ENCODE data around the gene NCOA7.
"Not testable (repeated sequence)": the region's sequence is repeated elsewhere in the genome, so short reads cannot be mapped to it uniquely, and the experiment has no call there.

NCOA7 gene

GRCh38 chr6:125951323-125951722 is 160.6 kb downstream of the NCOA7 start:
- DNase-seq: no peak

GRCh38 chr6:125952764-125953501 is 162.2 kb downstream of the NCOA7 start:
- peak; percentile 19 for DNase-seq

DNA sequence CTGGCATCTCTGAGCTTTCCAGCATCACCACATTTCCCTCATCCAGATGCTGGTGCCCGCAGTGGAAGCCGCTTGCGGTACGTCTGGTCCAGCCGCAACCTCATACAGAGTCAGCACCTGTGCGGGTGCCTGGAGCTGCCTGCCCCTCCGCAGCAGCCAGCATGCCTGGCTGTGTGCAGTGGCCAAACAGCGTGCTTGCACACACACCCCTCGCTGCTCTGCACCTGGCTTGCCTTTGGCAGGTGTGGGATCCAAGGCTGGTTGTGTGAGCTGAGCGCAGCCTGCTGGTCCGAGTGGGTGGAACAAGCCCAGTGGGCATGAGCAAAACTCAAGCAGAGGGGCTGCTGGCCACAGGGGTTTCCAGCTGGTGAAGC is 162.7 kb downstream of the NCOA7 start:
- DNase-seq: no peak

- no peak for DNase-seq
Measured at GRCh38 chr6:125954735-125955339, 164.1 kb downstream of the NCOA7 start.

DNA sequence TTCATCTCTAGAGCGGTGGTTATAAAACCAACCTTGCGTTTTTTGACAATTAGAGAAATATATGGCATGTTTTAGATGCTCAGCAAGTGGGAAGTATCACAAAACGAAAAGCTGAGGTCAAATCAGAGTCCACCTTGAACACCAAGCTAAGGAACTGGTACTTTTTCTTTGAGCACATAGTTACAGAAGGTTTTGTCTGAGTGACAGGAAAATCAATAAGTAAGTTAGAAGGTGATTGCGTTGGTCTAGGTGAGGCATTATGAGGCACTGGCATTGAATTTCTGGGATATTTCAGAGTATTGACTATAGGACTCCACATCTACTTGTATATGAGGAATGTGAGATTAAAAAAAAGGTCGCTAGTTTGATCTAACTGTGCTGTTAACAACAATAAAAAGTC is 165.2 kb downstream of the NCOA7 start:
- DNase-seq: no peak

DNA sequence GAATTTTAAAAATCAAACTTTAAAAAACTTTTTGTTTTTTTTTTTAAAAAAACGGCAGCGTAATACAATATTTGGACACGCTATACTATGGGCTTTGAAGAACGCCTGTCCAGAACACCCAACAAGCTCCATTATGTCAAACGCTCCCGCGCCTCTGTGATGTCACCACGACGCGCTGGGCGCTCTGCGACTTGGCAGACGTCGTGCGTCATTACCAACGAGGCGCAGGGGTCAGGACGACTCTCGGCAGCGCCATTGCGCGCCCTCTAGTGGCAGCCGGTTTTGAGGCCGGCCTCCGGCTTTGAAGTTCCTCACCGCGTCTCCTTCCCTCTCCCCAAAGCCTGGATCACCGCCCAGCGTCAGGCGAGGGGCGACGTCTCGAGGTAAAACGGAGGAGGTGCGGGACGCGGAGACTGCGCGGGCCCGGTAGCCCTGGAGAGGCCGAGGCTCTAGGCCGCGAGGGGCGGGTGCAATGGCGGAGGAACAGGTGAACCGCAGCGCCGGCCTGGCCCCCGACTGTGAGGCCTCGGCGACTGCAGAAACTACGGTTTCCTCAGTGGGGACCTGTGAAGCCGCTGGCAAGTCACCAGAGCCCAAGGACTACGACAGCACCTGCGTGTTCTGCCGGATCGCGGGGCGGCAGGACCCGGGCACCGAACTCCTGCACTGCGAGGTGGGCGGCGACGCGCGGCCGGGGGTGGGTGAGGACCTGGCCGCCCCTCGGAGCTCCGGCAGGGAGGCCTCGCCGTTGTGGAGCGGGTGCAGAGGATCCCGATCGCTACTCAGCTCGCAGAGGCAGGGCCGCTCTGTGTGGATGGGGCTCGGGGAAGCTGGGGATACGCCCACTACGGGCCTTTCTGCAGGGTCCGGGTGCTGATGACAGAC is 166.0 kb downstream of the NCOA7 start, which contains the start of gene HINT3:
Gene HINT3, plus strand, starts transcription at position 265 of the 885 bp plus-strand sequence. Its CDS starts 208 bp downstream, at position 473.
- DNase-seq: peak; percentile 98

- DNase-seq: no peak
Measured at GRCh38 chr6:125957391-125957693, 166.6 kb downstream of the NCOA7 start.

DNA sequence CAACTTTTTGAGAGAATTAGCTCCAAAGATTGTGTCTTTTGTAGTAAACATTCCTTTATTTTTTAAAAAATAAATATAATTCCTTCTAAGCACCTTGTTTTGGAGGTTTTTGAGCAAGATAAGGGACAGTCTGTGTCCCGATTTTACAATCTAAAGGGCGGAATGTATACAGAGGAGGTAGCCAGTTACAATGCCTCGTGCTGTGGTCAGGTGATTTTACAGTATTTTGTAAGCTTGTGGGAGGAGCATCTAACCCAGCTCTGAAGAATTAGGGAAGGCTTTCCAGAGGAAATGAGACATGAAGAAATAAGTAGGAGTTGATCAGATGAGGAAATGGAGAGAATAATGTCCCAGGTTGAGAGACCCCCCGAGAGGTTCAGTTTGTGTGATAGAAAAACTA is 167.1 kb downstream of the NCOA7 start:
- no peak for DNase-seq

DNA sequence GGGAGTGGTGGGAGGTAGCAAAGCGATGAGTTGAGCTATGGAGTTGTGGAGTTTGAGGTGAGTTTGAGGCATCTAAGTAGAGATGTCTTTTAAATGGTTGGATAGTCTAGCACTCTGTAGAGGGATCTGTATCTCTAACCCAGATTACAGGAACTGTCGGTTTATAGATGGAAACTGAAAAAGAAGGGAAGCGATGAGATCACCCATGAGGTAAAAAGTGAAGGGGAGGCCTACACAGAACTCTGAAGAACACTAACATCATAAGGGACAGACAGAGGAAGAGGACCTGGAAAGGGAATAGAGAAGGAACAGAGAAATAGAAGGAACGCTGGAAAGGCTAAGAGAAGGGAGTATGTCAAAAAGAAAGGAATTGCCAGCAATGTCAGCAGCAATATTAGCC is 168.3 kb downstream of the NCOA7 start:
- DNase-seq: no peak

DNA sequence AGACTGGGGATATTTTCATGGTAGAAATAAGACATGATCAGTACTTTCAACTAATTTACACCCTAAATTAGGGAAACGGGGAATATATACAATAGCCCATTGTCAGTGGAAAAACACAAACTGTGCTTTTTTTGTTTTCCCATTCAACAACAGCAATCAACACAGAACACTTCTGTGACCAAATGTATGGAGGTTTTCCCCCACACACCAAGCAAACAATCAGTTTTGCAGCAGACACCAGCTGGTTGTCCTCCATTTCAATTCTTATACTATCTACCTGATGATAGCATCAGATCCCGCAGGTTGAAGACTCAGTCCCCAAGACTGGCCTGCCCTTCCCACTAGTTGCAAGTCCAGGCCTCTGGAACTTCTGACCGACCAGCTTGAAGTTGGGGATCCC is 170.4 kb downstream of the NCOA7 start:
- no peak for DNase-seq

- no peak for DNase-seq
Measured at GRCh38 chr6:125962900-125963497, 172.2 kb downstream of the NCOA7 start.

GRCh38 chr6:125963817-125964216 is 173.1 kb downstream of the NCOA7 start:
- DNase-seq: no peak

GRCh38 chr6:125966569-125966968 is 175.8 kb downstream of the NCOA7 start:
- no peak for DNase-seq

GRCh38 chr6:125968493-125968892 is 177.7 kb downstream of the NCOA7 start:
- no peak for DNase-seq

DNA sequence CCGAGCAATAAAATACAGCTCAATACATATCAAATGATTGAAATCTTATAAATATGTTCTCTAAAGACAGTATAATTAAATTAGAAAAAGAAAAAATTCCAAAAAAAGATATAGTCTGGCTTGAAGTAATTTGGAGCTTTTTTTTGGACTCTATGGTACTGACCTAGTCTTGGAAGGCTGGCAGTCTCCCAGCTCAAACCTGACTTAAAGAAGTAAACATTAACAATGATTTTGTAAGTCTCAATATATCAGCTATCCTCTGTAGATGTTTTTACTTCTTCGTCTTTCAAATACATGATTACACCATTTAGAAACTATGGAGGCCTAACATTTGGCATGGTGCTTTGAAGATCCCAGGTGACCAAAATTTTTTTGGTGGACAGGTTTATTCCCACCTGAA is 180.0 kb downstream of the NCOA7 start:
- DNase-seq: no peak

- DNase-seq: not testable (repeated sequence)
Measured at GRCh38 chr6:125972478-125972877, 181.7 kb downstream of the NCOA7 start.

- DNase-seq: no peak
Measured at GRCh38 chr6:125974214-125974866, 183.6 kb downstream of the NCOA7 start.

- DNase-seq: no peak
Measured at GRCh38 chr6:125979101-125979500, 188.3 kb downstream of the NCOA7 start.
